K562 (cell line): ENCODE results near the gene ARHGEF26. TPM values are rescaled to one million over a fixed set of nuclear protein-coding genes. Genes with fewer than 3 reads are reported as not detected.
"Not testable (repeated sequence)": the region's sequence is repeated elsewhere in the genome, so short reads cannot be mapped to it uniquely, and the experiment has no call there.

Source experiments
- ATAC-seq: fragments of 200-7000 bp; cut with Tn5 transposase; 3 replicates; pipeline ENCODE4 v1.9.1; 2020; ENCODE audit warnings: moderate library complexity
- BruUV-seq: library from RNA; stranded (reverse); fragments of 400-500 nt; replicated peaks from 2 replicates; lab custom pipeline; 2021; lab: Mats Ljungman, UMichigan
- CTCF ChIA-PET: fragments of 300-600 bp; formaldehyde crosslinking; extraction: SDS; loops from one replicate; lab custom pipeline; 2021; ENCODE audit warnings: low intra/inter-chr PET ratio; lab: Yijun Ruan, JAX
- POLR2A ChIA-PET: fragments of 300-600, 350-650 bp; sonication (Branson Sonifier 250); formaldehyde crosslinking; extraction: SDS; loops from one replicate; lab custom pipeline; 2021; ENCODE audit warnings: antibody characterized with exemption, inconsistent platforms; lab: Yijun Ruan, JAX
- DNase-seq, 4 experiments: peaks; one replicate each; pipeline versions ENCODE4 v3.0.0 to v3.0.0-alpha.2; 2011 to 2018; ENCODE audit warnings: low spot score in 3 of 4, mixed read lengths in 3 of 4; ENCODE audit errors: extremely low read depth in 1 of 4
- FAIRE-seq: peaks from 2 replicates; lab custom pipeline; 2011; peaks lifted over from hg19 to GRCh38; lab: Jason Lieb, UNC
- H2AFZ ChIP-seq: 2 replicates; pipeline ENCODE4 v1.6.0; 2011; ENCODE audit warnings: low read depth, low read length, control low read depth, inconsistent platforms
- H3K27ac ChIP-seq: fragments of 200-600 bp; 3 replicates; pipeline ENCODE4 v1.8.0; 2011; ENCODE audit warnings: low read depth, mild to moderate bottlenecking, control low read depth, inconsistent platforms, low read length, moderate library complexity, mixed read lengths; ENCODE audit errors: extremely low read depth
- H3K27me3 ChIP-seq, 2 experiments: fragments of 300-600 bp in 1 of 2; 2 replicates in 1 of 2; 3 replicates in 1 of 2; pipeline versions ENCODE4 v1.6.0 to v1.8.0; 2011; ENCODE audit warnings: inconsistent platforms in 2 of 2, low read length in 2 of 2, mild to moderate bottlenecking in 1 of 2, mixed read lengths in 1 of 2, moderate library complexity in 1 of 2; ENCODE audit not compliant: control insufficient read depth in 2 of 2, insufficient read depth in 2 of 2
- H3K36me3 ChIP-seq: fragments of 300-600 bp; 3 replicates; pipeline ENCODE4 v1.8.0; 2011; ENCODE audit warnings: mild to moderate bottlenecking, low read length, inconsistent platforms; ENCODE audit not compliant: control insufficient read depth, insufficient read depth
- H3K4me1 ChIP-seq, 2 experiments: fragments of 200-600 bp in 1 of 2; replicated peaks in 1 of 2; 2 replicates in 1 of 2; 3 replicates in 1 of 2; pipeline versions ENCODE4 v1.5.1 to v1.8.0; 2011; ENCODE audit warnings: inconsistent platforms in 2 of 2, low read length in 2 of 2, mild to moderate bottlenecking in 1 of 2, mixed read lengths in 1 of 2, moderate library complexity in 1 of 2; ENCODE audit not compliant: control insufficient read depth in 2 of 2, insufficient read depth in 2 of 2
- H3K4me2 ChIP-seq: 2 replicates; pipeline ENCODE4 v1.6.1; 2011; ENCODE audit warnings: low read length, control low read depth, inconsistent platforms, mixed read lengths; ENCODE audit not compliant: insufficient read depth
- H3K4me3 ChIP-seq: fragments of 200-600 bp; sonication (generic), shearing (Covaris generic); 2 replicates; pipeline ENCODE4 v1.5.1; 2016; ENCODE audit warnings: control low read depth, inconsistent platforms
- H3K79me2 ChIP-seq: fragments of 200-600 bp; 3 replicates; pipeline ENCODE4 v1.8.0; 2011; ENCODE audit warnings: low read length, inconsistent platforms; ENCODE audit not compliant: control insufficient read depth, insufficient read depth
- H3K9ac ChIP-seq, 2 experiments: 2 replicates each; pipeline versions ENCODE4 v1.6.0 to v1.6.1; 2011; ENCODE audit warnings: low read depth in 2 of 2, low read length in 2 of 2, control low read depth in 1 of 2, inconsistent platforms in 1 of 2, mild to moderate bottlenecking in 1 of 2, mixed read lengths in 1 of 2; ENCODE audit not compliant: insufficient read depth in 1 of 2
- H3K9me1 ChIP-seq: one replicate; pipeline ENCODE4 v1.6.0; 2011; ENCODE audit warnings: inconsistent platforms, mild to moderate bottlenecking, low read length, moderate library complexity; ENCODE audit not compliant: control insufficient read depth, insufficient read depth
- H3K9me3 ChIP-seq: replicated peaks from 2 replicates; pipeline ENCODE4 v1.5.1; 2011; ENCODE audit warnings: low read depth, low read length, inconsistent platforms; ENCODE audit not compliant: control insufficient read depth, insufficient read depth
- H4K20me1 ChIP-seq: replicated peaks from 2 replicates; pipeline ENCODE4 v1.6.1; 2011; ENCODE audit warnings: low read length, inconsistent platforms, mixed read lengths; ENCODE audit not compliant: control insufficient read depth, insufficient read depth
- C11orf30 ChIP-seq: fragments of 450-650 bp; IDR thresholded peaks from 2 replicates; pipeline ENCODE4 v1.6.1; 2016; ENCODE audit warnings: low read depth, mild to moderate bottlenecking
- MAFF ChIP-seq: IDR thresholded peaks from 2 replicates; pipeline ENCODE4 v1.6.1; 2012; ENCODE audit warnings: low read length, improper control_type of control experiment
- MAFK ChIP-seq: IDR thresholded peaks from 2 replicates; pipeline ENCODE4 v1.6.1; 2011; ENCODE audit warnings: low read length, improper control_type of control experiment
- MYC ChIP-seq, 2 experiments: fragments of 250-450 bp in 1 of 2; sonication (Bioruptor Pico) in 1 of 2; IDR thresholded peaks; 2 replicates each; pipeline versions ENCODE4 v1.5.1 to v1.6.1; 2012 to 2021; ENCODE audit warnings: low read depth in 2 of 2, borderline replicate concordance in 1 of 2, improper control_type of control experiment in 1 of 2, low read length in 1 of 2, mild to moderate bottlenecking in 1 of 2, moderate library complexity in 1 of 2
- TAF7 ChIP-seq: fragments of 450-650 bp; IDR thresholded peaks from 2 replicates; pipeline ENCODE4 v1.6.1; 2016; ENCODE audit warnings: missing genetic modification characterization, missing compliant biosample characterization
- ZNF316 ChIP-seq: fragments of 450-650 bp; IDR thresholded peaks from 2 replicates; pipeline ENCODE4 v1.6.1; 2016
- WGBS: fragments of 100-300 bp; shearing (Covaris generic); methylation state at CpG from one replicate; pipeline ENCODE4 v1.1.6; 2016; ENCODE audit warnings: low coverage, mixed read lengths; ENCODE audit not compliant: insufficient coverage; ENCODE audit errors: missing lambda C conversion rate; 5-methylcytosine and 5-hydroxymethylcytosine counted together
- in situ Hi-C: fragments of 300-500 bp; cut with MboI; formaldehyde crosslinking; loops from 4 replicates; pipeline ENCODE4 v1.15.0; 2018; ENCODE audit warnings: inconsistent platforms, mixed read lengths
- intact Hi-C: fragments of 100-400 bp; cut with micrococcal nuclease; formaldehyde crosslinking; loops from 2 replicates; pipeline ENCODE4 v1.14.2; 2022
- polyA plus RNA-seq, 8 experiments: library from polyadenylated mRNA; depleted of rRNA in 4 of 8; stranded (reverse) in 5 of 8; unstranded in 3 of 8; fragments of >200 nt; fragmentation: Nextera tagmentation in 2 of 8; fragmentation: Illumina TruSeq in 1 of 8; extraction: Ambion mirVana in 2 of 8; extraction: Trizol in 1 of 8; gene quantifications; 2 replicates each; pipeline versions ENCODE4 v1.2.1 to v1.2.3, GENCODE V29; 2011 to 2014; ENCODE audit warnings: inconsistent platforms in 1 of 8, missing spikeins in 1 of 8
- total RNA-seq, 7 experiments: library from RNA; depleted of rRNA in 6 of 7; stranded (reverse); fragments of >200 nt in 6 of 7; fragmentation: Illumina TruSeq in 2 of 7; extraction: Trizol in 2 of 7; gene quantifications; 2 replicates each; pipeline versions ENCODE4 v1.2.1 to v1.2.3, GENCODE V29; 2011 to 2021; ENCODE audit warnings: low replicate concordance in 1 of 7

Gene ARHGEF26
- total and polyA plus RNA-seq, 9 of the 15 experiments (the other 6 are each of a cell fraction or from before 2014, with no cell fraction given) = 0.01 to 0.11 (median 0.04) TPM; not detected in 2

DNA sequence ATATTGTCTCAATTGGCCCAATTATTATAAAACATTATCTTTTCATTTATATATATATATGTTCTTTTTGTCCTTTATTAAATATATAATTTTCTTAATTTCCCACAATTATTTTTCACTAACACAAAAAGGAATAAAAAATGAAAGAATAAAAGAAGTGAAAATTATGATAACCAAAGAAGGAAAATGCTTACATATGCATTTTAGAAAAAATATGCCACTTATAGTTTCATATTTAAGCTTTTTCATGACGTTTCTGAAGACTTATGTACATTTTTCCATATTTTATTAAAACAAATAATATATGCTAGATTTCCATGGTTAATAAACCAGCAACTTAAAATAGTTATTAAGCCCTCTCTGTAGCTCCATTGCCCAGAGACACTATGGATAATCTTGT is 34.9 kb upstream of the ARHGEF26 start:
- Histone ChIP-seq H3K27me3 (no peaks in the 10 kb centered on the region), H3K4me2 (no peak overlapping the region), H3K79me2 (no peaks in the 10 kb centered on the region), H3K27ac (no peak overlapping the region), H3K36me3 (no peaks in the 10 kb centered on the region), H2AFZ (no peak overlapping the region), H3K9me1 (no peaks in the 10 kb centered on the region), H3K9ac (no peak overlapping the region), H3K9me3 (no peaks in the 10 kb centered on the region), H3K4me3 (no peak overlapping the region), H4K20me1 (no peaks in the 10 kb centered on the region), H3K4me1 (no peaks in the 10 kb centered on the region)
- ChIA-PET POLR2A (interaction anchor here (0.7 to 1.7 kb wide), 2 partner anchors 54 to 680 kb away, joined by 3 read pairs; no protein-coding TSS in a partner anchor), CTCF (no interaction called here)
- TF ChIP-seq ZNF316 = peak; percentile 78
- TF ChIP-seq MAFF = peak; percentile 10; the same call in 1 of the 2 replicates
- TF ChIP-seq C11orf30 = peak; percentile 28; the same call in 1 of the 2 replicates
- no peak for TF ChIP-seq TAF7
- no peak for TF ChIP-seq MYC (IDR thresholded peaks at IDR 0.05; ENCODE audit: low read depth, low read length)
- no peak for TF ChIP-seq MYC (CRISPR knock-in tag; IDR thresholded peaks at IDR 0.05; ENCODE audit: borderline replicate concordance, low read depth)
- TF ChIP-seq MAFK = peak; percentile 63; the same call in 1 of the 2 replicates
- BruUV-seq = no TSS peak
- ATAC-seq (no peak), FAIRE-seq (no peak), DNase-seq (no peak)
- intact Hi-C loops = no loop called here
- 7% methylated on average over 1 of the region's 1 CpG for WGBS
- in situ Hi-C loops = no loop called here

DNA sequence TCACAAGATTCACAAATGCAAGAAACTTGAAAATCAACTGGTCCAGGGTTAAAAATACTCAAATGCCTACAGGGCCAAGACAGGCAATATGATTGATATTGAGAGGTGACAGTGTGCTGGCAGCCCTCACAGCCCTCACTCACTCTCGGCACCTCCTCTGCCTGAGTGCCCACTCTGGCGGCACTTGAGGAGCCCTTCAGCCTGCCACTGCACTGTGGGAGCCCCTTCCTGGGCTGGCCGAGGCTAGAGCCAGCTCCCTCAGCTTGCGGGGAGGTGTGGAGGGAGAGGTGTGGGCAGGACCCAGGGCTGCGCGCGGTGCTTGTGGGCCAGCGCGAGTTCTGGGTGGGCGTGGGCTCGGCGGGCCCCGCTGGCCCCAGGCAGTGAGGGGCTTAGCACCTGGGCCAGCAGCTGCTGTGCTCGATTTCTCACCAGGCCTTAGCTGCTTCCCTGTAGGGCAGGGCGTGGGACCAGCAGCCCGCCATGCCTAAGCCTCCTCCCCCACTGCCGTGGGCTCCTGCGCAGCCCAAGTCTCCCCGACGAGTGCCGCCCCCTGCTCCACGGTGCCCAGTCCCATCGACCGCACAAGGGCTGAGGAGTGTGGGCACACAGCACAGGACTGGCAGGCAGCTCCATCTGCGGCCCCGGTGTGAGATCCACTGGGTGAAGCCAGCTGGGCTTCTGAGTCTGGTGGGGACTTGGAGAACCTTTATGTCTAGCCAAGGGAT is 33.3 kb upstream of the ARHGEF26 start:
- H3K4me3 ChIP-seq, H3K79me2 ChIP-seq, H3K4me2 ChIP-seq, H3K4me1 ChIP-seq, FAIRE-seq, in situ Hi-C loops, H3K9me1 ChIP-seq, H2AFZ ChIP-seq, H3K27me3 ChIP-seq, H3K36me3 ChIP-seq, DNase-seq, H3K9ac ChIP-seq, H4K20me1 ChIP-seq, ATAC-seq, H3K9me3 ChIP-seq, BruUV-seq, intact Hi-C loops, CTCF ChIA-PET, H3K27ac ChIP-seq, POLR2A ChIA-PET: not testable (repeated sequence)
- WGBS = 3% methylated on average over 17 of the region's 26 CpGs
